HG03060 (cell line): ENCODE measurements around the gene MXD4.
"Not testable (repeated sequence)": the region's sequence is repeated elsewhere in the genome, so short reads cannot be mapped to it uniquely, and the experiment has no call there.

Source experiments
- ATAC-seq: cut with Tn5 transposase; IDR thresholded peaks from one replicate; pipeline ENCODE4 v1.9.1; 2021; ENCODE audit warnings: low read depth, moderate number of reproducible peaks; ENCODE audit not compliant: unreplicated experiment

Gene MXD4

GRCh38 chr4:2276581-2277325 lies 14.8 kb upstream of the MXD4 start:
- no peak for ATAC-seq

GRCh38 chr4:2275546-2276251 lies 13.8 kb upstream of the MXD4 start:
- ATAC-seq: no peak

GRCh38 chr4:2275044-2275397 lies 13.1 kb upstream of the MXD4 start:
- not testable (repeated sequence) for ATAC-seq

- ATAC-seq: no peak
These were observed 12.6 kb upstream of the MXD4 start for GRCh38 chr4:2274320-2275043.

- no peak for ATAC-seq
These were observed 11.9 kb upstream of the MXD4 start for GRCh38 chr4:2273657-2274319.

- no peak for ATAC-seq
These were observed 11.3 kb upstream of the MXD4 start for GRCh38 chr4:2273221-2273620.

- ATAC-seq: no peak
These were observed 10.9 kb upstream of the MXD4 start for GRCh38 chr4:2272828-2273120.

GRCh38 chr4:2272026-2272827 lies 10.3 kb upstream of the MXD4 start:
- ATAC-seq: no peak

GRCh38 chr4:2271279-2272025 lies 9.5 kb upstream of the MXD4 start:
- no peak for ATAC-seq

GRCh38 chr4:2270341-2271165 lies 8.6 kb upstream of the MXD4 start:
- no peak for ATAC-seq

GRCh38 chr4:2269618-2270163 lies 7.8 kb upstream of the MXD4 start:
- ATAC-seq: no peak

- ATAC-seq: no peak
These were observed 7.3 kb upstream of the MXD4 start for GRCh38 chr4:2269206-2269531.

GRCh38 chr4:2268357-2269205 lies 6.7 kb upstream of the MXD4 start:
- no peak for ATAC-seq

- ATAC-seq: no peak
These were observed 5.9 kb upstream of the MXD4 start for GRCh38 chr4:2267841-2268240.

- ATAC-seq: no peak
These were observed 5.5 kb upstream of the MXD4 start for GRCh38 chr4:2267320-2267811.

- ATAC-seq: no peak
These were observed 4.9 kb upstream of the MXD4 start for GRCh38 chr4:2266821-2267220.

- ATAC-seq: no peak
These were observed 4.3 kb upstream of the MXD4 start for GRCh38 chr4:2266181-2266580.
